ENCODE data around the gene INO80.

DNA sequence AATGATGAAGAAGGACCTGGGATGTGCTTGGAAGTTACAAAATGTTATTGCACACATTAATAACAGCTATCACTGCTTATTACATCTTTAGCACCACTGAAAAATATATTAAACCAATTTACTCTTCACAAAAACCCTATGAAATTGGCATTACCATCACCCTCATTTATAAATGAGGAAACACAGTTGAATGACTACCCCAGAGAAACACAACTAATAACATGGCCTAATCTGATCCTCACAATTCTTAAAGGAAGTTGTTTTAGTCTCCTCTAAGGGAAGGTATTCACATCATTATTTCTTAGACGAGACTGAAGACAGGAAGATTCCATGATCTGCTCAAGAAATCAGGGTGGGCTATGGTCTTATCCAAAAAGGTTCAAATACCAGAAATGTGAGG lies 35.9 kb downstream of the INO80 start:
- TF ChIP-seq, protein P1, sequence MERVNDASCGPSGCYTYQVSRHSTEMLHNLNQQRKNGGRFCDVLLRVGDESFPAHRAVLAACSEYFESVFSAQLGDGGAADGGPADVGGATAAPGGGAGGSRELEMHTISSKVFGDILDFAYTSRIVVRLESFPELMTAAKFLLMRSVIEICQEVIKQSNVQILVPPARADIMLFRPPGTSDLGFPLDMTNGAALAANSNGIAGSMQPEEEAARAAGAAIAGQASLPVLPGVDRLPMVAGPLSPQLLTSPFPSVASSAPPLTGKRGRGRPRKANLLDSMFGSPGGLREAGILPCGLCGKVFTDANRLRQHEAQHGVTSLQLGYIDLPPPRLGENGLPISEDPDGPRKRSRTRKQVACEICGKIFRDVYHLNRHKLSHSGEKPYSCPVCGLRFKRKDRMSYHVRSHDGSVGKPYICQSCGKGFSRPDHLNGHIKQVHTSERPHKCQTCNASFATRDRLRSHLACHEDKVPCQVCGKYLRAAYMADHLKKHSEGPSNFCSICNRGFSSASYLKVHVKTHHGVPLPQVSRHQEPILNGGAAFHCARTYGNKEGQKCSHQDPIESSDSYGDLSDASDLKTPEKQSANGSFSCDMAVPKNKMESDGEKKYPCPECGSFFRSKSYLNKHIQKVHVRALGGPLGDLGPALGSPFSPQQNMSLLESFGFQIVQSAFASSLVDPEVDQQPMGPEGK (CRISPR knock-in tag; IDR thresholded peaks at IDR 0.05; ENCODE audit: borderline replicate concordance): no peak
- no peak for TF ChIP-seq CSDC2 (CRISPR knock-in tag; IDR thresholded peaks at IDR 0.05)
- no peak for TF ChIP-seq ARNTL (CRISPR knock-in tag; IDR thresholded peaks at IDR 0.05; ENCODE audit: borderline replicate concordance, low read depth)
- TF ChIP-seq RARB (CRISPR knock-in tag; IDR thresholded peaks at IDR 0.05): no peak
- TF ChIP-seq ZFP30 (CRISPR knock-in tag; IDR thresholded peaks at IDR 0.05): no peak
- TF ChIP-seq OSR1 (CRISPR knock-in tag; IDR thresholded peaks at IDR 0.05): no peak
- TF ChIP-seq PPARA (CRISPR knock-in tag; IDR thresholded peaks at IDR 0.05; ENCODE audit: borderline replicate concordance): no peak
- no peak for TF ChIP-seq ZNF565 (CRISPR knock-in tag; conservative IDR thresholded peaks at IDR 0.05; ENCODE audit: low read depth)
- TF ChIP-seq ZC3H10 (CRISPR knock-in tag; IDR thresholded peaks at IDR 0.05): no peak
- TF ChIP-seq, protein P2, sequence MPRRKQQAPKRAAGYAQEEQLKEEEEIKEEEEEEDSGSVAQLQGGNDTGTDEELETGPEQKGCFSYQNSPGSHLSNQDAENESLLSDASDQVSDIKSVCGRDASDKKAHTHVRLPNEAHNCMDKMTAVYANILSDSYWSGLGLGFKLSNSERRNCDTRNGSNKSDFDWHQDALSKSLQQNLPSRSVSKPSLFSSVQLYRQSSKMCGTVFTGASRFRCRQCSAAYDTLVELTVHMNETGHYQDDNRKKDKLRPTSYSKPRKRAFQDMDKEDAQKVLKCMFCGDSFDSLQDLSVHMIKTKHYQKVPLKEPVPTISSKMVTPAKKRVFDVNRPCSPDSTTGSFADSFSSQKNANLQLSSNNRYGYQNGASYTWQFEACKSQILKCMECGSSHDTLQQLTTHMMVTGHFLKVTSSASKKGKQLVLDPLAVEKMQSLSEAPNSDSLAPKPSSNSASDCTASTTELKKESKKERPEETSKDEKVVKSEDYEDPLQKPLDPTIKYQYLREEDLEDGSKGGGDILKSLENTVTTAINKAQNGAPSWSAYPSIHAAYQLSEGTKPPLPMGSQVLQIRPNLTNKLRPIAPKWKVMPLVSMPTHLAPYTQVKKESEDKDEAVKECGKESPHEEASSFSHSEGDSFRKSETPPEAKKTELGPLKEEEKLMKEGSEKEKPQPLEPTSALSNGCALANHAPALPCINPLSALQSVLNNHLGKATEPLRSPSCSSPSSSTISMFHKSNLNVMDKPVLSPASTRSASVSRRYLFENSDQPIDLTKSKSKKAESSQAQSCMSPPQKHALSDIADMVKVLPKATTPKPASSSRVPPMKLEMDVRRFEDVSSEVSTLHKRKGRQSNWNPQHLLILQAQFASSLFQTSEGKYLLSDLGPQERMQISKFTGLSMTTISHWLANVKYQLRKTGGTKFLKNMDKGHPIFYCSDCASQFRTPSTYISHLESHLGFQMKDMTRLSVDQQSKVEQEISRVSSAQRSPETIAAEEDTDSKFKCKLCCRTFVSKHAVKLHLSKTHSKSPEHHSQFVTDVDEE (CRISPR knock-in tag; IDR thresholded peaks at IDR 0.05): no peak
- TF ChIP-seq, protein P3, sequence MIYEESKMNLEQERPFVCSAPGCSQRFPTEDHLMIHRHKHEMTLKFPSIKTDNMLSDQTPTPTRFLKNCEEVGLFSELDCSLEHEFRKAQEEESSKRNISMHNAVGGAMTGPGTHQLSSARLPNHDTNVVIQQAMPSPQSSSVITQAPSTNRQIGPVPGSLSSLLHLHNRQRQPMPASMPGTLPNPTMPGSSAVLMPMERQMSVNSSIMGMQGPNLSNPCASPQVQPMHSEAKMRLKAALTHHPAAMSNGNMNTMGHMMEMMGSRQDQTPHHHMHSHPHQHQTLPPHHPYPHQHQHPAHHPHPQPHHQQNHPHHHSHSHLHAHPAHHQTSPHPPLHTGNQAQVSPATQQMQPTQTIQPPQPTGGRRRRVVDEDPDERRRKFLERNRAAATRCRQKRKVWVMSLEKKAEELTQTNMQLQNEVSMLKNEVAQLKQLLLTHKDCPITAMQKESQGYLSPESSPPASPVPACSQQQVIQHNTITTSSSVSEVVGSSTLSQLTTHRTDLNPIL (CRISPR knock-in tag; IDR thresholded peaks at IDR 0.05; ENCODE audit: low read depth): no peak
- no peak for TF ChIP-seq GLIS3 (CRISPR knock-in tag; IDR thresholded peaks at IDR 0.05)
- TF ChIP-seq ZFP3 (CRISPR knock-in tag; IDR thresholded peaks at IDR 0.05): no peak
- no peak for TF ChIP-seq TCF4 (CRISPR knock-in tag; IDR thresholded peaks at IDR 0.05; ENCODE audit: borderline replicate concordance)
